HEK293 (cell line): ENCODE results near the gene C9orf43.

Source experiments
- CTCF ChIA-PET: fragments of 350-600 bp; formaldehyde crosslinking; extraction: SDS; loops from one replicate; lab custom pipeline; 2021; ENCODE audit warnings: antibody characterized with exemption; lab: Yijun Ruan, JAX
- POLR2A ChIA-PET: fragments of 300-600 bp; formaldehyde crosslinking; extraction: SDS; loops from one replicate; lab custom pipeline; 2020; ENCODE audit warnings: antibody characterized with exemption, inconsistent platforms; lab: Yijun Ruan, JAX
- H3K27ac ChIP-seq: fragments of 200-500 bp; sonication (Bioruptor generic); 2 replicates; pipeline ENCODE4 v1.5.1; 2014; ENCODE audit warnings: low read depth, low read length, control low read depth, inconsistent platforms; ENCODE audit errors: extremely low read depth
- H3K36me3 ChIP-seq, 2 experiments: fragments of 200-500 bp in 1 of 2; sonication (Bioruptor generic) in 1 of 2; 1 replicate in 1 of 2; 2 replicates in 1 of 2; pipeline ENCODE4 v1.5.1; 2014 to 2017; ENCODE audit warnings: inconsistent platforms in 2 of 2, low read length in 2 of 2; ENCODE audit not compliant: control insufficient read depth in 2 of 2, insufficient read depth in 1 of 2
- H3K4me1 ChIP-seq: fragments of 200-500 bp; sonication (Bioruptor generic); 2 replicates; pipeline ENCODE4 v1.5.1; 2014; ENCODE audit warnings: mild to moderate bottlenecking, low read length, inconsistent platforms; ENCODE audit not compliant: control insufficient read depth, insufficient read depth
- H3K4me3 ChIP-seq: 2 replicates; pipeline ENCODE4 v1.5.1; 2011; ENCODE audit warnings: low read depth, mild to moderate bottlenecking, control low read depth, low read length, moderate library complexity
- H3K9me3 ChIP-seq: fragments of 200-500 bp; sonication (Bioruptor generic); 2 replicates; pipeline ENCODE4 v1.5.1; 2014; ENCODE audit warnings: low read depth, low read length, inconsistent platforms; ENCODE audit not compliant: control insufficient read depth, insufficient read depth
- GLI4 ChIP-seq: fragments of 450-650 bp; formaldehyde crosslinking; IDR thresholded peaks from 2 replicates; pipeline ENCODE4 v1.5.1; 2016; ENCODE audit warnings: missing biosample characterization, missing genetic modification characterization
- ZBTB1 ChIP-seq: fragments of 450-650 bp; formaldehyde crosslinking; IDR thresholded peaks from 2 replicates; pipeline ENCODE4 v1.5.1; 2016; ENCODE audit warnings: missing biosample characterization, missing genetic modification characterization
- ZNF133 ChIP-seq: fragments of 450-650 bp; formaldehyde crosslinking; IDR thresholded peaks from 2 replicates; pipeline ENCODE4 v1.5.1; 2016; ENCODE audit warnings: missing biosample characterization, missing genetic modification characterization
- ZNF146 ChIP-seq: fragments of 450-650 bp; formaldehyde crosslinking; IDR thresholded peaks from 2 replicates; pipeline ENCODE4 v1.5.1; 2016; ENCODE audit warnings: missing biosample characterization, missing genetic modification characterization
- ZNF239 ChIP-seq: fragments of 450-650 bp; formaldehyde crosslinking; IDR thresholded peaks from 2 replicates; pipeline ENCODE4 v1.5.1; 2016; ENCODE audit warnings: missing biosample characterization, missing genetic modification characterization
- ZNF266 ChIP-seq: fragments of 450-650 bp; formaldehyde crosslinking; IDR thresholded peaks from 2 replicates; pipeline ENCODE4 v1.5.1; 2016; ENCODE audit warnings: missing biosample characterization, missing genetic modification characterization, low read depth
- ZNF366 ChIP-seq: fragments of 450-650 bp; formaldehyde crosslinking; conservative IDR thresholded peaks from 2 replicates; pipeline ENCODE4 v1.5.1; 2016; ENCODE audit warnings: missing biosample characterization, missing genetic modification characterization
- ZNF416 ChIP-seq: fragments of 450-650 bp; formaldehyde crosslinking; IDR thresholded peaks from 2 replicates; pipeline ENCODE4 v1.5.1; 2016; ENCODE audit warnings: missing biosample characterization, missing genetic modification characterization
- ZNF529 ChIP-seq: fragments of 450-650 bp; formaldehyde crosslinking; IDR thresholded peaks from 2 replicates; pipeline ENCODE4 v1.5.1; 2017; ENCODE audit warnings: missing genetic modification characterization, missing biosample characterization; ENCODE audit not compliant: insufficient replicate concordance
- ZNF571 ChIP-seq: fragments of 450-650 bp; formaldehyde crosslinking; IDR thresholded peaks from 2 replicates; pipeline ENCODE4 v1.5.0; 2017; ENCODE audit warnings: missing biosample characterization, missing genetic modification characterization
- ZNF670 ChIP-seq: fragments of 450-650 bp; formaldehyde crosslinking; IDR thresholded peaks from 2 replicates; pipeline ENCODE4 v1.5.1; 2016; ENCODE audit warnings: missing biosample characterization, missing genetic modification characterization, low read depth
- ZNF701 ChIP-seq: fragments of 450-650 bp; formaldehyde crosslinking; IDR thresholded peaks from 2 replicates; pipeline ENCODE4 v1.5.1; 2016; ENCODE audit warnings: missing biosample characterization, missing genetic modification characterization
- ZNF785 ChIP-seq: fragments of 450-650 bp; formaldehyde crosslinking; IDR thresholded peaks from 2 replicates; pipeline ENCODE4 v1.5.1; 2016; ENCODE audit warnings: missing biosample characterization, missing genetic modification characterization
- ZNF837 ChIP-seq: fragments of 450-650 bp; formaldehyde crosslinking; IDR thresholded peaks from 2 replicates; pipeline ENCODE4 v1.5.1; 2016; ENCODE audit warnings: missing biosample characterization, missing genetic modification characterization
- ZSCAN30 ChIP-seq: fragments of 450-650 bp; IDR thresholded peaks from 2 replicates; pipeline ENCODE4 v1.5.1; 2018; ENCODE audit warnings: missing biosample characterization, mild to moderate bottlenecking, missing genetic modification characterization, moderate library complexity
- TF ChIP-seq, protein P1 (sequence below): fragments of 450-650 bp; formaldehyde crosslinking; IDR thresholded peaks from 2 replicates; pipeline ENCODE4 v1.5.1; 2016; ENCODE audit warnings: missing biosample characterization, missing genetic modification characterization
- TF ChIP-seq, protein P2 (sequence below): fragments of 450-650 bp; formaldehyde crosslinking; IDR thresholded peaks from 2 replicates; pipeline ENCODE4 v1.5.1; 2016; ENCODE audit warnings: missing biosample characterization, missing genetic modification characterization
- TF ChIP-seq, protein P3 (sequence below): fragments of 450-650 bp; formaldehyde crosslinking; IDR thresholded peaks from 2 replicates; pipeline ENCODE4 v1.5.0; 2017; ENCODE audit warnings: missing biosample characterization, missing genetic modification characterization, borderline replicate concordance
- TF ChIP-seq, protein P4 (sequence below): fragments of 450-650 bp; formaldehyde crosslinking; IDR thresholded peaks from 2 replicates; pipeline ENCODE4 v1.5.1; 2016; ENCODE audit warnings: missing biosample characterization, missing genetic modification characterization
- TF ChIP-seq, protein P5 (sequence below): fragments of 450-650 bp; formaldehyde crosslinking; IDR thresholded peaks from 2 replicates; pipeline ENCODE4 v1.5.1; 2016; ENCODE audit warnings: missing biosample characterization, missing genetic modification characterization

The C9orf43 gene

DNA sequence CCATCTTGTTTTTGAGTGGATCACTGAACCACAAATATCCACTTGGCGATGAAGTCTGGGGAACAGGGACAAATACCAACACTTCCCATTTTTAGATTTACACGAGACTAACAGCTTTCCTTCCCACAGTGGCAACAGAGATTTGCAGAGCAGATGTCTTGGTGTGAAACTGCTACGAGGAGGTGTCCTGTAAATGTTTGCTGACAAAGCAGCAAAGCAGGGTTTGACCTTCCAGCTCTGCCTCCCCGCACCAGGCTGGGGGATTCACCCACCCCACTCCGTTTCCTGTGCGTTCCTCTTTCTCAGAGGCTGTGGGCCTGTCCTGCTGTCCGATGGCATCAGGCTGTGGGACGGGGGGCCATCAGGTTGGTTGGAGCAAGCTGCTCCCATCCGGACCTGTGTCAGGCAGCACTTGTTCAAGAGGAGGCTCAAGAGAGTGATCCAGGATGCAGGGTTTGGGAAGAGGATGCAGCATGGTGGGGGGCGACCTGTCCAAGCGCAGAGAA, 52.3 kb downstream of the C9orf43 start (continued):
- TF ChIP-seq, protein P1, sequence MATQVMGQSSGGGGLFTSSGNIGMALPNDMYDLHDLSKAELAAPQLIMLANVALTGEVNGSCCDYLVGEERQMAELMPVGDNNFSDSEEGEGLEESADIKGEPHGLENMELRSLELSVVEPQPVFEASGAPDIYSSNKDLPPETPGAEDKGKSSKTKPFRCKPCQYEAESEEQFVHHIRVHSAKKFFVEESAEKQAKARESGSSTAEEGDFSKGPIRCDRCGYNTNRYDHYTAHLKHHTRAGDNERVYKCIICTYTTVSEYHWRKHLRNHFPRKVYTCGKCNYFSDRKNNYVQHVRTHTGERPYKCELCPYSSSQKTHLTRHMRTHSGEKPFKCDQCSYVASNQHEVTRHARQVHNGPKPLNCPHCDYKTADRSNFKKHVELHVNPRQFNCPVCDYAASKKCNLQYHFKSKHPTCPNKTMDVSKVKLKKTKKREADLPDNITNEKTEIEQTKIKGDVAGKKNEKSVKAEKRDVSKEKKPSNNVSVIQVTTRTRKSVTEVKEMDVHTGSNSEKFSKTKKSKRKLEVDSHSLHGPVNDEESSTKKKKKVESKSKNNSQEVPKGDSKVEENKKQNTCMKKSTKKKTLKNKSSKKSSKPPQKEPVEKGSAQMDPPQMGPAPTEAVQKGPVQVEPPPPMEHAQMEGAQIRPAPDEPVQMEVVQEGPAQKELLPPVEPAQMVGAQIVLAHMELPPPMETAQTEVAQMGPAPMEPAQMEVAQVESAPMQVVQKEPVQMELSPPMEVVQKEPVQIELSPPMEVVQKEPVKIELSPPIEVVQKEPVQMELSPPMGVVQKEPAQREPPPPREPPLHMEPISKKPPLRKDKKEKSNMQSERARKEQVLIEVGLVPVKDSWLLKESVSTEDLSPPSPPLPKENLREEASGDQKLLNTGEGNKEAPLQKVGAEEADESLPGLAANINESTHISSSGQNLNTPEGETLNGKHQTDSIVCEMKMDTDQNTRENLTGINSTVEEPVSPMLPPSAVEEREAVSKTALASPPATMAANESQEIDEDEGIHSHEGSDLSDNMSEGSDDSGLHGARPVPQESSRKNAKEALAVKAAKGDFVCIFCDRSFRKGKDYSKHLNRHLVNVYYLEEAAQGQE, result no peak
- TF ChIP-seq, protein P2, sequence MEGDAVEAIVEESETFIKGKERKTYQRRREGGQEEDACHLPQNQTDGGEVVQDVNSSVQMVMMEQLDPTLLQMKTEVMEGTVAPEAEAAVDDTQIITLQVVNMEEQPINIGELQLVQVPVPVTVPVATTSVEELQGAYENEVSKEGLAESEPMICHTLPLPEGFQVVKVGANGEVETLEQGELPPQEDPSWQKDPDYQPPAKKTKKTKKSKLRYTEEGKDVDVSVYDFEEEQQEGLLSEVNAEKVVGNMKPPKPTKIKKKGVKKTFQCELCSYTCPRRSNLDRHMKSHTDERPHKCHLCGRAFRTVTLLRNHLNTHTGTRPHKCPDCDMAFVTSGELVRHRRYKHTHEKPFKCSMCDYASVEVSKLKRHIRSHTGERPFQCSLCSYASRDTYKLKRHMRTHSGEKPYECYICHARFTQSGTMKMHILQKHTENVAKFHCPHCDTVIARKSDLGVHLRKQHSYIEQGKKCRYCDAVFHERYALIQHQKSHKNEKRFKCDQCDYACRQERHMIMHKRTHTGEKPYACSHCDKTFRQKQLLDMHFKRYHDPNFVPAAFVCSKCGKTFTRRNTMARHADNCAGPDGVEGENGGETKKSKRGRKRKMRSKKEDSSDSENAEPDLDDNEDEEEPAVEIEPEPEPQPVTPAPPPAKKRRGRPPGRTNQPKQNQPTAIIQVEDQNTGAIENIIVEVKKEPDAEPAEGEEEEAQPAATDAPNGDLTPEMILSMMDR (tag by site-specific recombination), result no peak
- no peak for TF ChIP-seq ZNF416
- no peak for TF ChIP-seq ZNF701 (tag by site-specific recombination)
- TF ChIP-seq ZNF785, result no peak
- TF ChIP-seq ZSCAN30, result no peak
- no peak for TF ChIP-seq ZNF837 (tag by site-specific recombination)
- TF ChIP-seq, all 188 proteins: peak for 0

DNA sequence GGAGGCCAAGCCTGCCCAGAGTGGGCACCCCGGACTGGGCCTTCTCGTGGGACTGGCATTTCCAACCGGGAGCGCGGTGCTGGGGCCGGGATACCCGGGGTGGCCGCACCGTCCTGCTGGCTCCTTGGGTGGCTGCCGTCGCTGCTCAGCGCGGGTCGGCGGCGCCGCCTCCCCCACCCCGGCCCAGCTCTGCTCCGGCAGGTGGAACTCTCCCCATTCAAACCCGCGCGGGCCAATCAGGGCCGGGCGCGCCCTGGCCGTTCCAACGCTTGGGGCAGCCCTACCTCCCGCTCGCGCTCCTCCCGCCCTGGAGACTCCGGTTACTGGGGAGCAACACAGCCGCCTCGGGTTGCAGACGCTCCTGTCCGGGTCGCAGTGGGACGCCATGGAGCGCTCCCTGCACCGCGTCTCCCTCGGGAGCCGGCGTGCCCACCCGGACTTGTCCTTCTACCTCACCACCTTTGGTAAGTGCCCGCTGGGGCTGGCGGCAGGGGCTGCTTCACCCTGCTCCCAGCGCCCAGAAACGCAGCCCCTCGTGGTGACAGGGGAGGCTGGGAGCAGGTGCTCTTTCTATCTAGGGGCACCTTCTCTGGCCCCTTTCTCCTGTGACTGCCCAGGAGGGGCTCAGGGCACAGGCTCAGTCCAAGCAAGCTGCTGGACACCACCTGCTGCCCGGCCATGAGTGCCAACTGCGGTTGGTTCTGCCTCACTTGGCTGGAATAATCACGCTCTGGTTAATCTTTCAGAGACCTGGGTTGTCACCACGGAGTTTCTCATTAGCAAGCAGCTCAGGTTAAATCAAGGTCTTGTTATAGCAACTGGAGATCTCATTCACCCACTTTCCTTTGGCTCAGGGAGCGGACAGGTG, 53.1 kb downstream of the C9orf43 start, which contains the start of gene RGS3:
Gene RGS3, plus strand, starts transcription at position 310 of the 868 bp plus-strand sequence. Its CDS starts 76 bp downstream, at position 386.
- H3K9me3 ChIP-seq, result no peaks in the 10 kb centered on the region
- peaks cover 10% of the 10 kb centered on the region for H3K4me1 ChIP-seq
- POLR2A ChIA-PET, result interaction anchor here (0.6 to 0.9 kb wide), 2 partner anchors 53 to 148 kb away, joined by 3 to 4 read pairs; partner anchors contain the start of genes C9orf43 and POLE3
- H3K27ac ChIP-seq, result peak within 1 kb of the TSS; percentile 60; the same call in 1 of the 2 replicates
- CTCF ChIA-PET, result interaction anchor here (1.2 to 1.6 kb wide), 2 partner anchors 17 to 44 kb away, joined by 3 to 10 read pairs; no protein-coding TSS in a partner anchor
- no peaks in the 10 kb centered on the region for H3K36me3 ChIP-seq
- peak within 1 kb of the TSS; percentile 40 for H3K4me3 ChIP-seq
- TF ChIP-seq GLI4 (tag by site-specific recombination) (no peak), ZNF266 (tag by site-specific recombination) (no peak), ZBTB1 (tag by site-specific recombination) (no peak), ZNF133 (tag by site-specific recombination) (no peak), ZNF785 (no peak), ZNF239 (tag by site-specific recombination) (no peak), ZNF529 (tag by site-specific recombination) (no peak), ZNF146 (tag by site-specific recombination) (no peak), ZNF366 (no peak), ZNF571 (tag by site-specific recombination) (no peak), ZNF670 (tag by site-specific recombination) (no peak)
- TF ChIP-seq, protein P3, sequence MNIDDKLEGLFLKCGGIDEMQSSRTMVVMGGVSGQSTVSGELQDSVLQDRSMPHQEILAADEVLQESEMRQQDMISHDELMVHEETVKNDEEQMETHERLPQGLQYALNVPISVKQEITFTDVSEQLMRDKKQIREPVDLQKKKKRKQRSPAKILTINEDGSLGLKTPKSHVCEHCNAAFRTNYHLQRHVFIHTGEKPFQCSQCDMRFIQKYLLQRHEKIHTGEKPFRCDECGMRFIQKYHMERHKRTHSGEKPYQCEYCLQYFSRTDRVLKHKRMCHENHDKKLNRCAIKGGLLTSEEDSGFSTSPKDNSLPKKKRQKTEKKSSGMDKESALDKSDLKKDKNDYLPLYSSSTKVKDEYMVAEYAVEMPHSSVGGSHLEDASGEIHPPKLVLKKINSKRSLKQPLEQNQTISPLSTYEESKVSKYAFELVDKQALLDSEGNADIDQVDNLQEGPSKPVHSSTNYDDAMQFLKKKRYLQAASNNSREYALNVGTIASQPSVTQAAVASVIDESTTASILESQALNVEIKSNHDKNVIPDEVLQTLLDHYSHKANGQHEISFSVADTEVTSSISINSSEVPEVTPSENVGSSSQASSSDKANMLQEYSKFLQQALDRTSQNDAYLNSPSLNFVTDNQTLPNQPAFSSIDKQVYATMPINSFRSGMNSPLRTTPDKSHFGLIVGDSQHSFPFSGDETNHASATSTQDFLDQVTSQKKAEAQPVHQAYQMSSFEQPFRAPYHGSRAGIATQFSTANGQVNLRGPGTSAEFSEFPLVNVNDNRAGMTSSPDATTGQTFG (tag by site-specific recombination), result no peak
- TF ChIP-seq, protein P4, sequence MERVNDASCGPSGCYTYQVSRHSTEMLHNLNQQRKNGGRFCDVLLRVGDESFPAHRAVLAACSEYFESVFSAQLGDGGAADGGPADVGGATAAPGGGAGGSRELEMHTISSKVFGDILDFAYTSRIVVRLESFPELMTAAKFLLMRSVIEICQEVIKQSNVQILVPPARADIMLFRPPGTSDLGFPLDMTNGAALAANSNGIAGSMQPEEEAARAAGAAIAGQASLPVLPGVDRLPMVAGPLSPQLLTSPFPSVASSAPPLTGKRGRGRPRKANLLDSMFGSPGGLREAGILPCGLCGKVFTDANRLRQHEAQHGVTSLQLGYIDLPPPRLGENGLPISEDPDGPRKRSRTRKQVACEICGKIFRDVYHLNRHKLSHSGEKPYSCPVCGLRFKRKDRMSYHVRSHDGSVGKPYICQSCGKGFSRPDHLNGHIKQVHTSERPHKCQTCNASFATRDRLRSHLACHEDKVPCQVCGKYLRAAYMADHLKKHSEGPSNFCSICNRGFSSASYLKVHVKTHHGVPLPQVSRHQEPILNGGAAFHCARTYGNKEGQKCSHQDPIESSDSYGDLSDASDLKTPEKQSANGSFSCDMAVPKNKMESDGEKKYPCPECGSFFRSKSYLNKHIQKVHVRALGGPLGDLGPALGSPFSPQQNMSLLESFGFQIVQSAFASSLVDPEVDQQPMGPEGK (tag by site-specific recombination), result peak; percentile 66
- TF ChIP-seq, protein P5, sequence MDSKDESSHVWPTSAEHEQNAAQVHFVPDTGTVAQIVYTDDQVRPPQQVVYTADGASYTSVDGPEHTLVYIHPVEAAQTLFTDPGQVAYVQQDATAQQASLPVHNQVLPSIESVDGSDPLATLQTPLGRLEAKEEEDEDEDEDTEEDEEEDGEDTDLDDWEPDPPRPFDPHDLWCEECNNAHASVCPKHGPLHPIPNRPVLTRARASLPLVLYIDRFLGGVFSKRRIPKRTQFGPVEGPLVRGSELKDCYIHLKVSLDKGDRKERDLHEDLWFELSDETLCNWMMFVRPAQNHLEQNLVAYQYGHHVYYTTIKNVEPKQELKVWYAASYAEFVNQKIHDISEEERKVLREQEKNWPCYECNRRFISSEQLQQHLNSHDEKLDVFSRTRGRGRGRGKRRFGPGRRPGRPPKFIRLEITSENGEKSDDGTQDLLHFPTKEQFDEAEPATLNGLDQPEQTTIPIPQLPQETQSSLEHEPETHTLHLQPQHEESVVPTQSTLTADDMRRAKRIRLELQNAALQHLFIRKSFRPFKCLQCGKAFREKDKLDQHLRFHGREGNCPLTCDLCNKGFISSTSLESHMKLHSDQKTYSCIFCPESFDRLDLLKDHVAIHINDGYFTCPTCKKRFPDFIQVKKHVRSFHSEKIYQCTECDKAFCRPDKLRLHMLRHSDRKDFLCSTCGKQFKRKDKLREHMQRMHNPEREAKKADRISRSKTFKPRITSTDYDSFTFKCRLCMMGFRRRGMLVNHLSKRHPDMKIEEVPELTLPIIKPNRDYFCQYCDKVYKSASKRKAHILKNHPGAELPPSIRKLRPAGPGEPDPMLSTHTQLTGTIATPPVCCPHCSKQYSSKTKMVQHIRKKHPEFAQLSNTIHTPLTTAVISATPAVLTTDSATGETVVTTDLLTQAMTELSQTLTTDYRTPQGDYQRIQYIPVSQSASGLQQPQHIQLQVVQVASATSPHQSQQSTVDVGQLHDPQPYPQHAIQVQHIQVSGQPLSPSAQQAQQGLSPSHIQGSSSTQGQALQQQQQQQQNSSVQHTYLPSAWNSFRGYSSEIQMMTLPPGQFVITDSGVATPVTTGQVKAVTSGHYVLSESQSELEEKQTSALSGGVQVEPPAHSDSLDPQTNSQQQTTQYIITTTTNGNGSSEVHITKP (tag by site-specific recombination), result peak; percentile 76
